GM19193 (cell line): ENCODE measurements around the gene DNAJC16.

Experiments used
- POLR2A ChIP-seq: IDR thresholded peaks from 4 replicates; pipeline ENCODE4 v1.6.1; 2011; ENCODE audit not compliant: insufficient read depth, insufficient read length; ENCODE audit errors: extremely low read depth

DNAJC16 gene

GRCh38 chr1:15526490-15527339 is at the start of gene DNAJC16:
TSS of gene DNAJC16 (plus strand) at chr1:15526848. CDS start at chr1:15529106, 2,258 bp downstream.
- peak; percentile 71 for TF ChIP-seq POLR2A

- TF ChIP-seq POLR2A: no peak
These were observed 49.7 kb upstream of the DNAJC16 start for GRCh38 chr1:15476927-15477326.

- no peak for TF ChIP-seq POLR2A
These were observed 48.9 kb upstream of the DNAJC16 start for GRCh38 chr1:15477646-15478212.

GRCh38 chr1:15479654-15480347 is 46.8 kb upstream of the DNAJC16 start:
- TF ChIP-seq POLR2A: no peak

GRCh38 chr1:15483971-15484370 is 42.7 kb upstream of the DNAJC16 start:
- TF ChIP-seq POLR2A: no peak

- TF ChIP-seq POLR2A: no peak
These were observed 41.0 kb upstream of the DNAJC16 start for GRCh38 chr1:15485636-15486035.

GRCh38 chr1:15488371-15488770 is 38.3 kb upstream of the DNAJC16 start:
- TF ChIP-seq POLR2A: no peak

GRCh38 chr1:15489052-15489736 is 37.5 kb upstream of the DNAJC16 start:
- no peak for TF ChIP-seq POLR2A

GRCh38 chr1:15492596-15492995 is 34.1 kb upstream of the DNAJC16 start:
- TF ChIP-seq POLR2A: no peak

GRCh38 chr1:15493869-15494390 is 32.7 kb upstream of the DNAJC16 start:
- no peak for TF ChIP-seq POLR2A

- TF ChIP-seq POLR2A: no peak
These were observed 26.2 kb upstream of the DNAJC16 start for GRCh38 chr1:15500184-15501178.

GRCh38 chr1:15501208-15502032 is 25.2 kb upstream of the DNAJC16 start:
- no peak for TF ChIP-seq POLR2A

GRCh38 chr1:15504436-15504835 is 22.2 kb upstream of the DNAJC16 start:
- no peak for TF ChIP-seq POLR2A

GRCh38 chr1:15506831-15507230 is 19.8 kb upstream of the DNAJC16 start:
- no peak for TF ChIP-seq POLR2A

GRCh38 chr1:15507278-15507677 is 19.4 kb upstream of the DNAJC16 start:
- no peak for TF ChIP-seq POLR2A
